ELF-1 (cell line): Measurements from ENCODE around the gene NPR2.
A peak's percentile ranks its signal among the peaks of the same experiment; 100 is the strongest.

Experiments
- DNase-seq: peaks from one replicate; pipeline ENCODE4 v3.0.0-alpha.2; 2016; ENCODE audit warnings: low read depth, low spot score

NPR2 gene

DNA sequence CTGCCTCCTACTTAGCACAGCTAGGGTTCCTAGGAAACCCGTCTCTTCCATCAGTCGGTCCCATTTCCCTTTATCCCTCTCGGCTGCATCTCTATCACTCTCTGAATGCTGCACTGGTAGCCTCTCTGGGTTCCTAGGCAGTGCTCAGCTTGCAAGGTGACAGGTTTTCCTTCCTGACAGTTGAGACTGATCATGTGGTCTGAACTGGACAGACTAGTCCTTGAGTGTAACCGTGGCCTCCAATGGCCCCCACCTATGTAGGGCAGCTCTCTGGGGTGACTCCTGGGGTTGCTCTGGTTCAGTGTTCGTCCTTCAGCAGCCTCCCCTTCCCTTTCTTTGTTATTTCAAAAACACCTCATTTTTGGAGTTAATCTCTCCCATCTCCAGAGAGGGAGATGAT, 41.4 kb downstream of the NPR2 start:
- no peak for DNase-seq

DNA sequence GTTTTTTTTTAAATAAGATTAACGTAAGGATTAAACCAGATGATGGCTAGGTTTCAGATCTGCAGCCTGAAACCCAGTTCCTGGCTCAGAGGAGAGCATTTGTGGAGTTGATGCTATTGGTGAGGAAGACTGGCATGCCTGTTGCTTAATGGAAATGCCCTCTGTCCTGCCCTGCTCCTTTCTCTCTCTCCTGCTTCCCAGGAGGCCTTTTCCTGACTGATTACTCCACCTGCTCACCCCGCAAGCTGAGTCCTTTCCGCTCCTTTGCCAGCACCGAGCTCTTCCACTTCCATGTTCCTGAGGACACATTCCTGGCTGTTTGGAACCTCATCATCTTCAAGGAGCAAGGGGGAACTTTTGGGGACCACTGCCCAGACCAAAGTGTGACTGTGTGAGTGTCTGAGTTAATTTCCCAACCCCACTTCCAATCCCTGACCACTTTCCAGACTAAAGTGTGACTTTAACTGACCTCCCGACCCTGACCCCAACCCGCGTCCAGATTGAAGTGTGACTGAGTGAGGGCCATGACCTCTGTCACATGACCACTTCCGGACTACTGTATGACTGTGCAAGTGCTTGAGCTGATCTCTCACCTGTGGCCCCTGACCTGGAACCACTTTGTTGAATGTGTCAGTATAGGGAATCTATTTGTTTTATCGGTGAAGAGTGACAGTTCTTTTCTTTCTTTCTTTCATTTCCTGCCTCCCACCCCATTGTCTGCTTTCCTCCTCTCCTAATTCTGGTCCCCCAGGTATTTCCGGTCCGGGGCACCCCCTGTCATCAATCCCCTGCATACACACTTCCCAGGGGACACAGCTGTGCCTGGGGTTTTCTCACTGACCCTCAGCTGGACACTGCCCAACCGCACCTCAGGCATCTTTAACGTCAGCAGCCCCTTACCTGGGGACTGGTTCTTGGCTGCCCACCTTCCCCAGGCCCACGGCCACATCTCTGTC, 43.1 kb downstream of the NPR2 start:
- no peak for DNase-seq

- peak; percentile 23 for DNase-seq
These were observed 43.8 kb downstream of the NPR2 start for GRCh38 chr9:35835216-35835632.

GRCh38 chr9:35835766-35836165, 44.4 kb downstream of the NPR2 start:
- no peak for DNase-seq

DNA sequence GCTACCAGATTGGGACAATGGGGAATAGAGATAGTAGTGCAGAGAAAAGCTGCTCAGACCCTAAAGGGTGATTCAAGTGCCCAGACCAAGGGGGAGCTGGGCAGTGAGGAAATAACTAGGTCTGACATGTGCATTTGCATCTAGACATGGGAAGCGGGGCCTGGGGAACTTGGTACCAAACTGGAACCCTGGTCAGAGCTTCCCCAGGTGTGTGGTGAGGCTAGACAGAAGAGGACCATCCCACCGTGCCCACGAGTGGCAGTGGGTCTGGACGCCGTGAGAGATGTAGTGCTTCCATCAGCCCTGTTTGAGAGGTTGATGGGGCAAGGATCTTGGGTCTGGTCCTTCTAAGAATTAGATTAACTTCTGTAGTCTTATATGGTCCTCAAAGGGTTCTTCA, 45.2 kb downstream of the NPR2 start:
- DNase-seq, result no peak

DNA sequence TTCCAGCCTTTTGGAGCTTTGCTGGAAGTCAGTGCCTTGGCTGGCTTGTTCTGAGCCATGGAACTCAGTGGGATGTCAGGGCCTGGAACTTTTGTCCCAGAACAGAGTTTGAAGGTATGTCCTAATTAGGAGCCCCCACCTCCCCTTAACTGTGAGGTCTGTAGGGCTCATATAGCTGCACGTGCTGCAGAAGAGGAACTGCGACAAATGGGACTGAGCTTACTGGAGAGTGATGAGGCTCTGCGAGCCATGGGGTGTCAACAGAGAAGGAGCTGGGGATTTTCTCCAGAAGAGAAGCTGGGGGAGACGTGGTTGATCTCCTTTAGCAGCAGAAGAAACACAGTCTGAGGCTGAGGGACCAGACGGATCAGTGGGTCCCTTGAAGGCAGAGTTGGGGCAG, 48.5 kb downstream of the NPR2 start:
- DNase-seq, result no peak

GRCh38 chr9:35840881-35841644, 49.7 kb downstream of the NPR2 start:
- DNase-seq, result peak; percentile 20

DNA sequence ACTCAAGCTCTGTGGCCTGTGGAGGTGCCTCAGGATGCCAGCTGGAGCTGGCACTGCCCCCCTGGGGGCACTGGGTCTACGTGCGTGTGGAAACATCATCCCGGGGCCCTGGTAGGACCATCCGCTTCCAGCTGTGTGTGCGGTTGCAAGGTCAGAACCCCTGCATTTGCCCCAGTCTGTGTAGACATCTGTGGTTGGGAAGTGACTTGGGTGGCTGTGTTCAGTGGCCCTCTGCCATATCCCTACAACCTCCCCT, 50.2 kb downstream of the NPR2 start:
- DNase-seq, result no peak

DNA sequence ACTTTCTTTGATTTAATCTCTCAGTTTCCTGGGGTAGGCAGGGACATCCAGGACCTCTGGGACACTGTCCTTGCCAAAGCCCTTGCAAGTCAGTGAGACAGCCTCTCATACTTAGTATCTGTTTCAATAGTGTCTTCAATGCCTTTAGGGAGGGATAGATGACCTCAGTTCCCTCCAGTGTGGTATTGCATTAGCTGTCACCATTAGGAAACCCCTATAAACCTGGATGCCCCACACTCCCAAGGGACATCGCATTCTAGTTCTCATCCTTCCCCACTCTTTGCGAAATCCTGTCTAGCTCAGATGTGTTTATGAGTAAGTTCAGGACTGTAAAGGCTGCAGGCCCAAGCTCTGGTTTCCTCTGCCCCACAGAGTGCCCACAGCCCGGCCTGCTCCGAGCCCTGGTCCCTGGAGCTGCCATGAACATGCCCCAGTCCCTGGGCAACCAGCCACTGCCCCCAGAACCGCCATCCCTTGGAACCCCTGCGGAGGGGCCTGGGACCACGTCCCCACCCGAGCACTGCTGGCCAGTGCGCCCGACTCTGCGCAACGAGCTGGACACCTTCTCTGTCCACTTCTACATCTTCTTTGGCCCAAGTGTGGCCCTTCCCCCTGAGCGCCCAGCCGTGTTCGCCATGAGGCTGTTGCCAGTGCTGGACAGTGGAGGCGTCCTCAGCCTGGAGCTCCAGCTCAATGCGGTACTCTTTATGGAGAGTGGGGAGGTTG, 50.8 kb downstream of the NPR2 start:
- no peak for DNase-seq

- no peak for DNase-seq
These were observed 51.4 kb downstream of the NPR2 start for GRCh38 chr9:35842795-35843194.

DNA sequence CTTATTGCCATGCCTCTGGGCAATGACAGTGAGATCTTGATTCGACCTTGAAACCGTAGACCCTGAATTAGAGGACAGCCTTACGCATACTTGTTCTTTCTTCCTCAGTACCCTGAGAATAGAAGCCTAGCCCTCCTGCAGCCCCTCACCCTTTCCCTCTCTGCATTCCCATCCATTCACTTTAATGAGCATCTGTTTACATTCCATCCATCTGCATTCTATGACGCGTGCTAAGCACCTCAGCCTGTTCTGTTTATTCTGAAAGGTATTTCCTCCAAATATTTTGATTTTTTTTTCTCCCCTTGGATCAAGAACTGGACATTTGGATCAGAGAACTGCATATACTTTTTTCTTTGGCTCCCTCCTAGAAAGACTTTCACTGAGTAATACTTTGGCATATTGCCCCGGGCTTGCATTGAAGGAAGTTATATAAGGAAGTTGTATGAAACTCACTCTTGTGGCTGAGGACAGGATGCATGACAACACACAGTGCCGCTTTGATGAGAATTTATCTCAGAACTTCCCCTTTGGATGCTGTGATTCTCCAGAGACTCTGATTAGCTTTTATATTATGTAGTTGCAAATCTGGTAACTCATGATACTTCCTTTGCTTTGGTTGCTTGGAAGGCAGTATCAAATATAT, 53.4 kb downstream of the NPR2 start:
- DNase-seq, result peak; percentile 19

DNA sequence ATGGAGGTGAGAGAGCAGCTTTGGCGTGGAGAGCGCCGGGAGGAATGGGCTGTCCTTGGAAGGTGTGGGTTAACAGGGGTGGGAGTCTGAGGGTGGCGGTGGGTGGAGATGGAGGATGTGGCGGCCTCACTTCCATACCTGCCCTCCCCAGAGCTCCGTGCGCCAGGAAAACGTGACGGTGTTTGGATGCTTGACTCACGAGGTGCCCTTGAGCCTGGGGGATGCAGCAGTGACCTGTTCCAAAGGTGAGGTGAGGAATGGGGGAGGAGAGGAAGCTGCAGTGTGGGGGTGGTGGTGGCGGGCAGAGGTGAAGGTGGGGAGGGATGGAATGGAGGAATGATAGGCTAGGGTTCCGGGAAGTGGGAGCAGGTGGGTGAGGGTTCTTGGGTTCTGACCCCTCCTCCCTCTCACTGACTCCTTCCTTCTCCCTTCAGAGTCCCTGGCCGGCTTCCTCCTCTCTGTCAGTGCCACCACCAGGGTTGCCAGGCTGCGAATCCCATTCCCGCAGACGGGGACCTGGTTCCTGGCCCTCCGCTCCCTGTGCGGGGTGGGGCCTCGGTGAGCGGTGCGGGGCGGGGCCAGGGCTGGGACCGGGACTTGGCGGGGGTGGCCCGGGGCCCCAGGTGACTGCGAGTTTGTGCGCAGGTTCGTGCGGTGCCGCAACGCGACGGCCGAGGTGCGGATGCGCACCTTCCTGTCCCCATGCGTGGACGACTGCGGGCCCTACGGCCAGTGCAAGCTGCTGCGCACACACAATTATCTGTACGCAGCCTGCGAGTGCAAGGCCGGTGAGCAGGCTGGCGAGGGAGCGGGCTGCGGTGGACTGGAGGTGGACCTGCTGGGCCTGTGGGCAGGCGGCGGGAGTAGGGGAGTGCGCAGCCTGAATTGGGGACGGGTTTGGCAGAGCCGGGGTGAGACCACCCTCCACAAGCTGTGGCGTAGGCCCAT, 54.7 kb downstream of the NPR2 start:
- DNase-seq, result peak; percentile 16

- DNase-seq, result no peak
These were observed 56.6 kb downstream of the NPR2 start for GRCh38 chr9:35847792-35848572.

DNA sequence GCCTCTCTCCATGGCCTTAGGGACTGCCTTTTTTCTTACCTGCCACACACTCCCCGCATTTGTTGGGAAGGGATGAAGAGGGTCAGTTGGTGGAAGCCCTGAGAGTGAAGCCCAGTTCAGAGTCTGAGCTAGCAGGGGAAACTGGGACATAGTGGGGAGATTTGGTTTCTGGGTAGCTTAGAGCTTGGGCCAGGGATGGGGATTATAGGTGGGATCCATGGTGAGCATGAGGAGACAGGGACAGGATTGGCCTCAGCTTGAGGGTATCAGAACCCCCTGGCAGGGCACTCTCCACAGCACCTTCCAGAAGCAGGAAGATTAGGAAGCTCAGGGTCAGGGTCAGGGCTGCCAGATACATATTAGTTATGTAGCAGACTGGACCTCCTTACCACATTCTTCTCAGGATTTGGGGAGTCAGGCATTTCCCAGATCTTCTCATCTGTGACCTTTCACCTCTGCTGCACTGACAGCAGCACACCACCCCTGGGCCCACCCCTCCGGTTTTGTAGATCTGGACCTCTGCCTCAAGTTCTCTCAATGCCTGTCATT, 61.0 kb downstream of the NPR2 start:
- no peak for DNase-seq

DNA sequence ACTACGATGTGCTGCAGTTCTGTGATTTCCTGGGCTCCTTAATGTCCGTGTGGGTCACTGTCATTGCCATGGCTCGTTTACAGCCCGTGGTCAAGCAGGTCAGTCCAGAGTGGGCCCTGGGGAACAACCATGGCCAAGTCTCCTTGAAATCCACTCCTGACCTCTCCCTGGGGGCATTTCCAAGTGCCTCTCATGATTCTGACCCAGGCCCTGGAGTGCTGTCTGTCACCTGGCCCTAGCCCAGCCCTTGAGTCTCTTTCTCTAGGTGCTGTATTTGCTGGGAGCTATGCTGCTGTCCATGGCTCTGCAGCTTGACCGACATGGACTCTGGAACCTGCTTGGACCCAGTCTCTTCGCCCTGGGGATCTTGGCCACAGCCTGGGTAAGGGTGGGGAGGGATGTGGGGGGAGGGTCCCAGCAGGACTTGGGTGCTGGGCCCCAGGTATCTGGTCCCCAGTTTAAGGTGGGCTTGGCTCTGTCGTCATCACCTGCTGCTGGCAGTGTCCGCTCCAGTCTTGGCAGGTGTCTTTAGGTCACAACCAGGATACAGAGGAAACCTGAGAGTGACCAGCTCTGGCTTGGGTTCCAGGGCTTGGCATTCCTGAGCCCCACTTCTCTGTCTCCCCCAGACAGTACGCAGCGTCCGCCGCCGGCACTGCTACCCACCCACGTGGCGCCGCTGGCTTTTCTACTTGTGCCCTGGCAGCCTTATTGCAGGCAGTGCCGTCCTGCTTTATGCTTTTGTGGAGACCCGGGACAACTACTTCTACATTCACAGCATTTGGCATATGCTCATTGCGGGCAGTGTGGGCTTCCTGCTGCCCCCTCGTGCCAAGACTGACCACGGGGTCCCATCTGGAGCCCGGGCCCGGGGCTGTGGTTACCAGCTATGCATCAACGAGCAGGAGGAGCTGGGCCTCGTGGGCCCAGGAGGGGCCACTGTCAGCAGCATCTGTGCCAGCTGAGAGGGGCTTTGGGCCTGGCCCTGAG, 61.8 kb downstream of the NPR2 start:
- no peak for DNase-seq

DNA sequence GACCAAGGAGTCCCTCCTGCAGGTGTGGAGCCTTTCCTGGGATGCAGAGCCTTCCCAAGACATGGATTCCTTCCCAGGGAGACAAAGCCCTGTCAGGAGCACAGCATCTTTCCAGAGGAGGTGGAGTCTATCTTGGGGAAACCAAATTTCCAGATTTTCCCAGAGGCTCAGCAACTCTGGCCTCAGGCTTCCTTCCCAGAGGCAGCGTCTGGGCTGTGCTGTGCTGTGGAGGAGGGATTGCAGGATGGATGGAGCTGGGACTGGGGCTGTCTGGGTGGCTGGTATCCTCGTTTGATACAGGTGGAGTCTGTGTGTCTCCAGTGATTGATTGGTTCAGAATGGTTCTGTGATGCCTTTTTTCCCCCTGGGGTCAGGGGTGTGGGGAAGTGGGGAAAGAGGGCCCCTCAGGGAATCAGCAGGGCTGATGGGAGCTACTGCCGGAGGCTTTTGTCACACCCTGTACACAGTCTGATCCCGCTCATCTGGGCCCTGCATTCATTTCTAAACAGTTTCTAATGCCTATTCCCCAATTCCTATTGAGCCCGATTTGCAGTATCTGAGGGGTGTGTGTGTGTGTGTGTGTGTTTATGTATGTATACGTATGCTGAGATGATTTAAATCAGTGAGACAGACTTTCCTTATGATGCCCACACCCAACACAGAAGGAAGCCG, 62.8 kb downstream of the NPR2 start:
- no peak for DNase-seq

- DNase-seq, result no peak
These were observed 64.8 kb downstream of the NPR2 start for GRCh38 chr9:35856206-35856605.

GRCh38 chr9:35856882-35857281, 65.5 kb downstream of the NPR2 start:
- DNase-seq, result no peak
